Stimulated activated CD4-positive, alpha-beta T cell treated with anti-CD3 and anti-CD28 coated beads, Interleukin-15, amount 100 ng/mL, for 24 hours (primary cell): ENCODE data around the gene ARL15.

Source experiments
- DNase-seq: peaks from one replicate; pipeline ENCODE4 v3.0.0-alpha.2; 2020

The ARL15 gene

DNA sequence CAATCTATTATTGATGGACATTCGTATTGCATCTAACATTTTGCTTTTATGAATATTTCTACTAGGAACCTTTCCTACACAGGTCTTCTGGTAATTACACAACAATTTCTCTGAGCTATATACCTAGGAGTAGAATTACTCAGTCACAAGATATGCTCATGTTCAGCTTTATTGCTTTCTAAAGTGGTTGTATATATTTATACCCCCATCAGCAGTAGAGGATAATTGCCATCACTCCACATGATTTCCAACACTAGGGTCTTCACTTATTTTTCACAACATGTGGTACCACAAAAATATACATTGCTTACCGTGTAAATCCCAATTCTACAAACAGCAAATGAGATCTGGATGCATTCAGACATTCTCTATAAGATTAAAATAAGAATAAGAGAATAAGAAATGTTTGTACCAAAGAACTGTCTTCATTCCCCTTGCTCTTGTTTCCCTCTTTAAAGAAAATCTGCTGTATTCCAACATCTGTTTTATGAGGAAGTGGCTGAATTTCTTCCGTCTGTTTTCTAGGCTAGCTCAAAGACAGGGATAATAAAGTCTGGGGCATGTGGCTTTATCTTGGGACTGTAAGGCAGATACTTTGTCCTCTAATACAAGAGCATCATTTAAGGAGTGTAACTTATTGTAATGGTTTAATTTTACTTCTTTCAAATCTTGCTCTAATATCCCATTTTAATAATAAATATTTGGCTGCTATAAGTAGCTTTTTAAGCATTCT, 28.2 kb downstream of the ARL15 start:
- DNase-seq, result no peak

DNA sequence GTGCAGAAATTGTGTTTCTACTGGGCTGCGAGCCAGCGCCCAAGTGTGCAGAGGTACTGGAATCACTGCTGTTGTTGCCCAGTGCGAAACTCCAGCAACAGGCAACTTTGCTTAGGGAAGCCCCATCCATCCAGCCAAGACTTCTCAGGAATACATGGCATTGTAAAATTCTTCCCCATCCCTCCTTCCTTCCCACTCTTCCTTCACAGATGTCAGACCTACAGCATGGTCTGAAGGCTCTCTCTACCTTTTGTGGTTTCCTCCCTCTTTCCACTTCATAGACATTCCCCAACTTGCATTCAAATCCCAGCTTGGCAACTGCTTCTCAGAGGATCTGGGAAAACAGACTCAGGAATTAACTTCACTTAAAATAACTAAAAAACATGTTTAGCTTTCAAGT, 30.4 kb downstream of the ARL15 start:
- no peak for DNase-seq

DNA sequence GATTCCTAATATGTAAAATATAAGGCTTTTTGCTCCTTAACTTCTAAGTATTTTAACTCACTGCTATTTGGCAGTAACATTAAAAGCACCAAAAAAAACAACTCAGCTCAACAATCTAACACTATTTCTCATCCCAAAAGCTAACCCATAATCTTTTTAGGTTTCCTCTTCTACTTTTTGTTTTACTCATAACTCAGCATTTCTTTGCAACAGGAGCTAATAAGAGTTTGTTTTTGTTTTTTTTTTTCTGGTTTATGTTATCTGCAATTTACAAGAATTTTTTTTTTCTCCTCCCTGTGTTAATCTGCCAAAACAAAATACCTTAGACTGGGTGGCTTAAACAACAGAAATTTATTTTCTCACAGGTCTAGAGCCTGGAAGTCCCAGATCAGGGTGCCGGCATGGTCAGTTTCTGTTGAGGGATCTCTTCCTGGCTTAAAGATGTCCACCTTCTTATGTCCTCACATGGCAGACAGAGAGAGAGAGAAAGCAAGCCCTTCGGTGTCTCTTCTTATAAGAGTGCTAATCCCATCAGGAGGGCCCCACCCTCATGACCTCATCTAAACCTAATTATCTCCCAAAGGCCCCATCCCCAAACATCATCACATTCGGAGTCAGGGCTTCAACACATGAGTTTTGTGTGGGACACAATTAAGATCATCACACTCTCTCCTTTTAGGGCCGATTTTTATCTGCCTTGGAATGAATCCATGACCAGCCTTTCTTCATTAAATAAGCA, 31.2 kb downstream of the ARL15 start:
- DNase-seq, result no peak

DNA sequence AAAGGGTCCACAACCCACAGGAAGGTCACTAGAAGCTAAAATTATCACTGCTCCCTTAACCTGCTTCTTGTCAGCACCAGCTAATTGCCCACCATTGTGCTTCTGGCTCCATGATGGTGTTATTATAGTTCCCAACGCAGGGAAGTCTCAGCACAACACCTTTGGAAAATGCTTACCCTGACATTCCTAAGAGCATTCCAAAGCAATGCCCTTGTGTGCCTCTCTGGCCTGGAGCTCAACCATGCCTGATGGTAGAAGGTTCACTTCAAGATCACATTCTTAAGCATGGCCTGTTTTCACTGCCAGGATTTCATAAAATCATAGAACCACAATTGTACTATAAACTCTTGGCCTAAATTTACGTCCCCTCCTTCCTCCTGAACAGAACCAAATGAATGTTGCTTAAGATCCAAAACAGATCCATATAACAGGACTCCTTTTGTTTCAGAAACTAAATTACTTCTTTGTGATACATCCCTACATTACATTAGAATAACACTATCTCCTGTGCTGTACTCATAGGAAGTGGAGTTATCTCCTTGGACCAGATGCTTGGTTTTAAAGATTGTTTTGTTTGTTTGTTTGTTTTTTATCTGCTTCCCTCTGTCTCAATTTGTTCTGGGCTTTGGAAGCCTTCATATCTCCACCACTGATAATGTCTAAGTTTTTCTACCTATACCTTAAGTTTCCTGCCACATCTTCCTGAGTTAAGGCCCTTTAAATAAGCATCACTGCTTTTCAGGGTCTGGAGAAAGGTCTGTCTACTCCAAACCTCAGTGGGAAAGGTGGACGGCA, 32.1 kb downstream of the ARL15 start:
- no peak for DNase-seq

DNA sequence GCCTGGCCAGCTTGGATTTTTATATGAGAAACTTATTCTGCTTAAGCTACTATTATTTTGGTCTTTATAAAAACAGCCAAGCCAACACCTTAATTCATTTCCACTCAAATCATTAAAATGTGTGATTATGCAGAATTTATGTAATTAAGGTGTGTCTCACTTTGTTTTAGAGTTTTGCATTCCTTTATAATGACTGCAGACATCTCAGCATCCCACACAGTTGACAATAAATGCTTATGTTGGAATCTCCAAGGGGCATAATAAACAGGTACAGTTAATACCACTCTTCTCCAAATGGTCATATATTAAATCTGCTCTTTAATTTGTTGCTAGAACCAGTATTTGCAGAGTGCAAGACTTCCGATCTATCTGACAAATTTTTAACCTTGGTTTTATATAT, 34.3 kb downstream of the ARL15 start:
- DNase-seq, result no peak

DNA sequence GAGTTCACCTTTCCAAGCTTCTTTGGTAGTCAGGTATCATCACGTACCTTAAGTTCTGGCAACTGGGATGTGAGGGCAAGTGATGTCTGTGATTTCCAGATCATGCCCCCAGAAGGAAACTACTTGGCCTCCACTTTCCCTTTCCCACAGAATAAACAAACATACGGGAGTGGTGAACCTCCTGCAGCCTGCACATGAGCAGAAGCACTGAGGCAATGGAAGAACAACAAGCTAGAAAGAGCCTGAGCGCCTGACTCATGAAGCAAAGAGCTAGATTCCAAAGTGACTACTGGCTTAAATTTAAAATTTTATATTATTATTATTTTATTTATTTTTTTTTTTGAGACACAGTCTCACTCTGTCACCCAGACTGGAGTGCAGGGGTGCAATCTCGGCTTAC, 35.0 kb downstream of the ARL15 start:
- no peak for DNase-seq

DNA sequence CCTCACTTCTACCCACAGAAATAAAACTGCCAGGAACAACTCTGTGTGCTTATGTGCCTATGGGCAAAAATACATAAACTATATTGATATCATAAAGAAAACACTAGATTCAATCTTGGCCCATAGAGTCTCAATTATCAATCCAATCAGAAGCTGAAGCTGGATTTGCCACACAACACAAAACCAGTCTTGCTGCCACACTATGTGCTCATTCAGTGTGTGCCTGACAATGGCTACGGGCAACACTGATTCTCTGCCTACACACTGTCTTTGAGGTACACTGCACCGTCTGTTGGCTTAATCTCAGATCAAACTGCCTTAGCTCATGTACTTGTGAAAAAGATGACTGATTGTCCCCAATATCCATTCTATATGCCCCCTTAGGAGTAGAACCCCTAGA, 35.4 kb downstream of the ARL15 start:
- no peak for DNase-seq

DNA sequence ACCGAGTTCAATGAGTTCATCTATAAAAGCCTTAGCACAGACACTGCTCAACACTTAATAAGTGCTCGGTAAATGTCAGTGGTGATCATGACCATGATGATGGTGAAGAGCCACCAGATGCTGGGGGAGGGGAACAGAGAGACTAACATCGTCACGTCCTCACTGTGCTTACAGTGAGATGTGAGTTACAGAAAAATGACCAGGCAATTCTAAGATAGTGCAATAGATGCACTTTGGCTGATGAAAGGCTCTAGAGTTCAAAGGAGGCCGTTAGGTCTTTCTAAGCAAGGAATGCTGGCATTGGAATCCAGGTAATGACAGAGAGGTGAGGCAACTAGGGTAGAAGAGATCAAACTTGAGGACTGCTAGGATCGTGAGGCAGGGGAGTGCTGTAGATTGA, 36.7 kb downstream of the ARL15 start:
- no peak for DNase-seq

DNA sequence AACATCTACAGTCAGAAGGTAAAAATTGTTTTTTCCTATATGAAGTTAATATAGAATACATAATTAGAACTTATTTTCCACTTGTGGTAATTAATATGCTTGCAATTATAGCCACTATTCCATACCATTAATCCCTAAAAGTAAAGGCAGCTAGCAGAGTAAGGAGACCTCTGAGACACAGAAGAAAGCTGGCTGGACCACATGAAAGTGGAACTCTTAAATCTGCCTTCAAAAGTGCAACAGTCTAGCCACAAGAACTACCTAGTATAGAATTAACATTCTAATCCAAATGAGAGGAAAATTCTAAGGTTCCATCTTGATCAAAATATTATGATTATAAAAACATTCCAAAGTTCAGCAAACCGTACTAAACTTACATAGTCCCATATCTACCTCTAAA, 37.6 kb downstream of the ARL15 start:
- DNase-seq, result no peak

DNA sequence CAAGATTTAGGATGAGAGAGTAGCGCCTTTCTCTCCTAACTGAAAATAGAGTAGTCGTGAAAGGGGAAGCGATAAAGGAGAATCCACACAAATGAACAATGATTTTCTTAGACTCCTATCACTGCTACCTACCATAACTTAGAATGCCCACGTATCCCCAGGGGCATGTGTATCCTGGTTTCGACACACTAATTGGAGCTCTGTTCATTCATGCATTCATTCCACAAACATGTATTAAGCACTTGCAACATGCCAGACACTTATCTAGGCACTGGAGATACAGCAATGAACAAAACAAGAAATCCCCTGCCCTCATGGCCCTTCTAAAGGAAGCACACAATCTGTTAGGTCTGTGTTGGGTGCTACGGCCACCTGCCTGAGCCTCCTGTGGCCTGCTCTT, 40.0 kb downstream of the ARL15 start:
- no peak for DNase-seq

DNA sequence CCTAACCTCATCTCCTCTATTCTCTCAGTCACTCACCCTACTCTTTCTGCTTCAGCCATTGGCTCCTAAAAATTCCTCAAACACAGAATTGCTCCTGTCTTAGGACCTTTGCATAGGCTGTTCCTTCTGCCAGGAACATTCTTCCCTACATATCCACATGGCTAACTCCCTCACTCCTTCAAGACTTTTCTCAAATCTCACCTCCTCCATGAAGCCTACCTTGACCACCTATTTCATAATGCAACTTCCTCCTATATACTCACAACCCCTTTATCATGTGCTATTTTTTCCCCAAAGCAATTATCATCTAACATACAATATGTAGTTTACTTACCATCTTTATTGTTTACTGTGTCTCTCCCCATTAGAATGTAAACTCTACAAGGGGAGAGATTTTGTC, 45.8 kb downstream of the ARL15 start:
- DNase-seq, result no peak

DNA sequence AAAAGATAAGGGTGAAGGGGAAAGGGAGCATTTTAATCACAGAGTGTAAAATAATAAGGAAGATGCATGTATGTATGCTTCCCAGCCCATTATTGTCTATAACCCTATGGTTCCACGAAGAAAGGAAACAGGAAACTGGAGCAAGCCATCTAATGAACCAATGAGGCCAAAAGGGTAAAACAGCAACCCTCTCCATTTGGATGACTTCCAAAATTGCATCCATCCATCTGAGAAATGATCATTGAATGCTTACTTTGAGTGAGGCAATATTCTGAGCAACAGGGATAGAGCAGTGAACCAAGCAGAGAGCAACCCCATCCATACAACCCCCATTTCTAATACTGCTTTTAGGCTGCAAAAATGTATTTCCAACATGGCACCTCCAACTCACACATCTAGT, 46.9 kb downstream of the ARL15 start:
- no peak for DNase-seq

DNA sequence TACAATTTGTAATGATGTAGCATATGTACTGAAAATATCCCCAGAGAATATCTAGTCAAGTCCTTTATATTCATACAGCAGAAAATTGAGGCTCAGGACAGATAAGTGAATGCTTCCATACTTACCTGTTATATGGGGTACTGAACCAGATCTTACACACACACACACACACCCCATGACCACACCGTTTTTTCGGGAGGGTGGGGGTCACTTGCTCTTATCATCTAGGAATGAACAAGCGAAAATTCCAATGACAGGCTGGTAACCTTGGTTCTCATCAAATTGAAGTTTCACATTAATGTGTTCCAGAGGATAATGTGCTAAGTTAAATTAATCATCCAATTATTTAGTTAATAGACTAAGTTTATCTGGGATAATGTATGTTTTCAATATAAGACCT, 48.8 kb downstream of the ARL15 start:
- DNase-seq, result no peak

DNA sequence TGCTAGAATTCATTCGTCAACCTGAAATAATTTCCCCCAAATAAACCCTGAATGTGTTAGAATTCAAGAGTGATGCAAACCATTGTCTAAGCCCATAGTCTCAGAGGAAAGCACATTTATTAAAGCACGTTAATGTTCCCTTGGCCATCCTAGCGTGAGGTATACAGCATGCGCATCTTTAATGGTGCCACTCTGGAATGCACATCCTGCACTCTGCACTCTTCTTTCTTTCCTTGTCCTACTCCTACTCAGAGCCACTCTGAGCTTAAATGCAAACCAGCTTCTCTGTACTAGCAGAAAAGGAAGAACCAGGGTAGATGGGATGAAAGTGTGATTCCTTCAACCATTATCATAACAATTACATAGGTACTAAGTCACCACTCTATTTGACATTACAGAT, 50.4 kb downstream of the ARL15 start:
- DNase-seq, result no peak

DNA sequence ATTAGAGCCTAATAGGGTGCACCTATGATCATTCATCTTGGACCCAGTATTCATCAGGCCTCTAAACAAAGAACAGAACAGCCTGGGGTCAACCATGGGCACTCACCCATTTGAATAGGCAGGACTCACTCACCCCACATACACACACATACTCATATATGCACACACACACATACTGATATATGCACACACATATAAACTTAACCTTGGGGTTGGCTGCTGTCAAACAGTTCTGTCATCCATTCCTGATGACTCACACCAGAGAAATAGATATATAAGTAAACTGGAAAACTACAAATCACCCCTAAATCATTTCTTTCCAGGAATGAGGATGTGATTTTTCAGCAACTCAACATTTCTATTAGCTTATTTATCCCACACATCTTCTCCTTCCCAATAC, 51.3 kb downstream of the ARL15 start:
- no peak for DNase-seq

DNA sequence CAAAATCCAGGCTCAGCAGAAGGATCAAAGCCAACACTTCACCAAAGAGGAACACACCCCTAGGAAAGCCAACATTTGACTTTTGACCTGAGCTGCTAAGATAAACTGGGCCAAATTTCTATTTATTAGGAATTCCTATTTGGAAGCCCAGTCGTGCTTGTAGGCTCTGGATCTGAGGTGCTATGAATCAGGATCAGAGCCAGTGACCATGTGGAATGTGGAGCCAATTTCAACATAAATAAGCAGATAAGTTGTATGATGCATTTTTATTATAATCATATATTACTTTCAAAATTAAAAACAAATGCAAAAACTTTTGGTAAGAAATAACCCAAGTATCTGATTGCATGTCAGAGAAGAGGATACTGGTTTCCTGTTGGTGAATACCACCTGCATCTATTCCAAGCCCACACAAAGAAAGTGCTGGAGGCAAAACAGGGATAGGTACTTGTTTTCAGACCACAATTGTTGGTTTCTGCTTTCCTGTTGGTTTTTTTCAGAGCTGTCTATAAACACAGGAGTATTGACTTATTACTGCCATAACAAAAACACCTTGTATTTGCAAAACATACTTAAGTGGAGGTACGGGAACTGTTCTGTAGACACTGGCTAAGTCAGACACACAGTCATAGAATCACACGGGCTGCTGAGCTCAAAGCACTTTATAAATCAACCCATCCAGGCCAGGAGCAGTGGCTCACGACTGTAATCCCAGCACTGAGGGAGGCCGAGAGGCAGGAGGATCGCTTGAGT, 52.8 kb downstream of the ARL15 start:
- DNase-seq, result no peak

DNA sequence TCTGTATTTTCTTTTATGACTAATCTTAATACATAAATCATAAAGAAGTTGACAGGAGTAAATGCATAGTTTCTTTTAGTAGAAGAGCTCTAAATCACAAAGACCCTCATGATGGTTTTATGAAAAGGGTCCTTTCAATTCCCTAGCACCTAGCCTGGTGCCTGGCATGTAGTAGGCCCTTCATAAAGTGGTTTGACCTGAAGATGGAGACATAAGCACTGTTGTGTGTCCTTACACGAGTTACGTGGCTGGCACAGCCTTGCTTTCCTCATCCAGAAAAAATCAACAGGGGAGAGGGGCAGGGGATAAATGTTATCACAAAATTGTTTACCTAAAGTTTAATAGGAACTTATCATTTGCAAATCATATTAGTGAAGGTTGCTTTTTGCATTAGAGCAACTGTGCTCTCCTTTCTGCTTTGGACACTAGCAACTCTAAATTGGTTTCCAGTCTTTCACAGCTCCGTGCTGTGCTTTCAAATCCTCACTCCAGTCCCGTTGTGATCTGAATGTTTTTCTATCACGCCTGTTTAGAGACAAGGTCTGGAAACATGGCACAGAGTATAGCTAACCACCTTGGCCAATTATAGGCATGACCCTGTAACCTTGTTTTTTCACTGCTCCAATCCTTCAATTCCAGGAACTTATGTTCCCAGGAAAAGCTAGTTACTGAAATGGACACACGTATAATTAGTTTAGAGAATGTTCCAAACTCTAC, 55.7 kb downstream of the ARL15 start:
- DNase-seq, result no peak

DNA sequence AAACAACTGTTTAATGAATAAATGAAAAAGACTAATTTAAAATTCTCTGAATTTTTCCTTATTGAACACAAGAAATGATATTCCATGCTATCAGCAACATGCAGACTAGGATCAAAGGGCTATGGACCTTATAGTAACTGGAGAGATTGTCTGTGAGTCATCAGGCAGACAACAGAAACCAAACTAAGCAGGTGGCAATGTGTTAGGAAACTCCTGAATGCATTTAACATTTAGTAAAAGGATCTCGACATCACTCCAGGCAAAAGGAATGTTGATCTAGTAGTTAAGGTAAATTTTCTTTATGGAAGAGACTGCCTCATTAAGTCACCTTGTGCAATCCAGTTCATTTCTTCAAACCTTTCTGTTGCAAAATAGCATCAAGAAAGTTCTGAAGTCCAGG, 58.4 kb downstream of the ARL15 start:
- no peak for DNase-seq

DNA sequence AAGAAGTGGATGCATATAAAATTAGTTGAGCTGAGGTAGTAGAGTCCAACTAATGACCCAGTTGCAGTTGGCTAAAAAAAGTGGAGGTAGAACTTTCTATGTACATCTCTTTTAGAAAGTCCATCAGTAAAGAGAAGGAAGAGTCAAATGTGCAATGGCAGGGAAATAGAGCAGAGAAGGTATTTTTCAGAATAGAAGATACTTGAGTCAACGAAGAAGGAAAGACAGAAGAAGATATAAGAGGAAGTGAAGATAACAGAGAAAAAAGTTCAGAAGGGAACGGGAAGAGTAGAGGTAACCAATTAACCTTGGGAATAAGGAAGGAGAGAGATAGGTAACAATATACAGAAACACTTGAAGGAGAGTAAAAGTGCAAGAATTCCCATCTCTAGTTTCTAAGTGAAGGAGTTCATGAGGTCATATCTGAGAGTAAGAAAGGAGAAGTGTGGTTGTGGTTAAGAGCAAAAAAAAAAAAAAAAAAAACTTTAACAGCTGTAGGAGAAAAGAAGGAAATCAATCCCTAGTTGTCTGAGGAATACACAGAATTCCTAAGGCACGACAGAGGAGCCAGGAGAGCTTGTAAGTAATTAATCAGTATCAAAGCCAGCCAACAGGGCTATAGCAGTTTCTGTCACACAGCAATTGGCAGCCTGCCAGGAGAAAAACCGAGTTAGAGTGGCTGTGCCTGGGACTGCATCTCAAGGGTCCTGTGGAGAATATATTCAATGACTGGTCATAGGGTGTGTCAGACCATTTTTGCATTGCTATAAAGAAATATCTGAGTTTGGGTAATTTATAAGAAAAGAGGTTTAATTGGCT, 61.0 kb downstream of the ARL15 start:
- DNase-seq, result peak; percentile 30

DNA sequence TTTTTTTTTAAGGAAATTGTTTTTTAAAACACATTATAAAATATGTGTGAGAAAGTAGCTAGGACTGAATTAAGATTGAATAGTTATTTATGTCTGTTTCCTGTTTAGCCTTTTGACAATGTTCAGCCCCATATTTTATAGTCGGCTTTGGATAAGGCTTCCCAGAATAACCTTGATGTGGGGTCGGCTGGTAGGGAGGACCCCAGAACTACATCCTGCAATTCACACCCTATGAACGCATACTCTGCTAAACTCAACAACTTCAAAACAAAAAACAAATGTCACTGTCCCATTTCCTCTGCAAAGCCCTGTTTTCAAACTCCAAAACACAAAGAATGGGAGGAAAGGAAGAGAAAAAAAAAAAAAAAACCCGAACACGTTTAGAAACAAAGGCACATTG, 63.1 kb downstream of the ARL15 start:
- DNase-seq, result no peak

DNA sequence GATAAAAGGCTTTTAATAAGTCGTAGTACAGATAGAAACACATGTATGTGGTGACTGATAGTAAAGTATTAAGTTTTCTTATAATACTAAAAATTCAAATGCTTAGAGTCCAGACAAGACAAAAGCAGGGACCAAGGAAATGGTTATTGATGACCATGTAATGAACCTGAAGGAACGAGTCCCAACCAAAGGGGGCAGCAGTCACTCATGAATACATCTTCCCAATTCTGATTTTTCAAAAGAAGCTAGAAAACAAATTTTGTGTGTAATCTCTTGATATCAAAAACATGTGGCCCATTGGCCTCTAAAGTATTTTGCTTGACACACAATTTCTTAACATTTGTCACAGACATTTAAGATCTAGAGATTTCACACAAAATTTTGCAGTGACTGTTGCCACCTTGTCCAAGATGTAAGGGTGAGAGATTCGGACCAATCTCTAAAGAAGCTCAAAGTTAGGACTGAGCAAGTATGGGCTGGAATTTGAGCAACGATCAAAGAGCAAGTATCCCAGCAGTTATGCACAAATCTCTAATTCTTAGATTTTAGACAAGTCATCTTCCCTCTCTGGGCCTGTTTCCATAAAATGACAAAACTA, 66.8 kb downstream of the ARL15 start:
- peak; percentile 32 for DNase-seq
